GM12878 (cell line): Measurements from ENCODE around the gene POU2F3. TPM values are rescaled to one million over a fixed set of nuclear protein-coding genes. Genes with fewer than 3 reads are reported as not detected.
A peak's percentile ranks its signal among the peaks of the same experiment; 100 is the strongest.

Source experiments
- FOS ChIP-seq: IDR thresholded peaks from 3 replicates; pipeline ENCODE4 v1.6.1; 2011; ENCODE audit warnings: borderline replicate concordance; ENCODE audit not compliant: insufficient read length; ENCODE audit errors: extremely low read depth
- LARP7 ChIP-seq: fragments of 450-650 bp; IDR thresholded peaks from 2 replicates; pipeline ENCODE4 v1.6.1; 2017; ENCODE audit warnings: mild to moderate bottlenecking
- NFYA ChIP-seq: IDR thresholded peaks from 2 replicates; pipeline ENCODE4 v1.6.1; 2011; ENCODE audit warnings: low read depth, mild to moderate bottlenecking, low read length, improper control_type of control experiment, borderline replicate concordance
- NR2F1 ChIP-seq: fragments of 450-650 bp; conservative IDR thresholded peaks from 2 replicates; pipeline ENCODE4 v1.6.1; 2017; ENCODE audit warnings: mild to moderate bottlenecking
- RAD51 ChIP-seq: fragments of 450-650 bp; IDR thresholded peaks from 2 replicates; pipeline ENCODE4 v1.6.1; 2016; ENCODE audit warnings: moderate library complexity, mild to moderate bottlenecking, inconsistent platforms
- SIX5 ChIP-seq: IDR thresholded peaks from 2 replicates; pipeline ENCODE4 v1.6.1; 2011; ENCODE audit warnings: mild to moderate bottlenecking, low read depth, low read length, moderate library complexity; ENCODE audit not compliant: severe bottlenecking
- TCF12 ChIP-seq: IDR thresholded peaks from 2 replicates; pipeline ENCODE4 v1.6.1; 2011; ENCODE audit warnings: low read depth, mild to moderate bottlenecking, low read length
- ZNF274 ChIP-seq: IDR thresholded peaks from one replicate; pipeline ENCODE4 v1.8.0; 2011; ENCODE audit not compliant: insufficient read length, insufficient read depth
- ZNF622 ChIP-seq: fragments of 450-650 bp; IDR thresholded peaks from 2 replicates; pipeline ENCODE4 v1.6.1; 2017; ENCODE audit warnings: mild to moderate bottlenecking, inconsistent platforms
- polyA plus RNA-seq, 11 experiments: library from polyadenylated mRNA; depleted of rRNA in 4 of 11; unstranded in 6 of 11; stranded (reverse) in 5 of 11; fragments of >200 nt; fragmentation: Nextera tagmentation in 4 of 11; fragmentation: Illumina TruSeq in 1 of 11; extraction: Ambion mirVana in 4 of 11; extraction: Trizol in 1 of 11; gene quantifications; 1 replicate in 1 of 11; 2 replicates in 10 of 11; pipeline versions ENCODE4 v1.2.1 to v1.2.3, GENCODE V29; 2011 to 2016; ENCODE audit warnings: inconsistent platforms in 2 of 11, missing spikeins in 2 of 11, low read depth in 1 of 11
- total RNA-seq, 4 experiments: library from RNA; depleted of rRNA in 3 of 4; stranded (reverse); fragments of >200 nt in 3 of 4; fragmentation: Illumina TruSeq in 1 of 4; extraction: Trizol in 1 of 4; gene quantifications; 2 replicates each; pipeline versions ENCODE4 v1.2.1 to v1.2.3, GENCODE V29; 2013 to 2021
- TF ChIP-seq, protein P1 (sequence below): fragments of 450-650 bp; IDR thresholded peaks from 2 replicates; pipeline ENCODE4 v1.6.1; 2017; ENCODE audit warnings: low read depth, mild to moderate bottlenecking, moderate library complexity
- TF ChIP-seq, protein P2 (sequence below): IDR thresholded peaks from 2 replicates; pipeline ENCODE4 v1.6.1; 2011; ENCODE audit warnings: borderline replicate concordance, low read depth, mild to moderate bottlenecking, moderate library complexity, low read length; ENCODE audit not compliant: insufficient read depth, poor library complexity, severe bottlenecking
- TF ChIP-seq, protein P3 (sequence below): fragments of 450-650 bp; formaldehyde crosslinking; IDR thresholded peaks from 2 replicates; pipeline ENCODE4 v1.4.0; 2020; ENCODE audit warnings: mild to moderate bottlenecking, moderate library complexity
- TF ChIP-seq, protein P4 (sequence below), 3 experiments: IDR thresholded peaks in 2 of 3; conservative IDR thresholded peaks in 1 of 3; 2 replicates each; pipeline ENCODE4 v1.5.1; 2011; ENCODE audit warnings: low read depth in 3 of 3, low read length in 3 of 3, mild to moderate bottlenecking in 3 of 3, control low read depth in 2 of 3, moderate library complexity in 2 of 3, inconsistent platforms in 1 of 3, mixed read lengths in 1 of 3; ENCODE audit not compliant: control insufficient read depth in 2 of 3, insufficient read depth in 1 of 3; ENCODE audit errors: extremely low read depth in 1 of 3

POU2F3 gene
- total and polyA plus RNA-seq, 10 of the 15 experiments (the other 5 are each of a cell fraction or from before 2014, with no cell fraction given) = 0.09 to 4.4 (median 0.33) TPM

DNA sequence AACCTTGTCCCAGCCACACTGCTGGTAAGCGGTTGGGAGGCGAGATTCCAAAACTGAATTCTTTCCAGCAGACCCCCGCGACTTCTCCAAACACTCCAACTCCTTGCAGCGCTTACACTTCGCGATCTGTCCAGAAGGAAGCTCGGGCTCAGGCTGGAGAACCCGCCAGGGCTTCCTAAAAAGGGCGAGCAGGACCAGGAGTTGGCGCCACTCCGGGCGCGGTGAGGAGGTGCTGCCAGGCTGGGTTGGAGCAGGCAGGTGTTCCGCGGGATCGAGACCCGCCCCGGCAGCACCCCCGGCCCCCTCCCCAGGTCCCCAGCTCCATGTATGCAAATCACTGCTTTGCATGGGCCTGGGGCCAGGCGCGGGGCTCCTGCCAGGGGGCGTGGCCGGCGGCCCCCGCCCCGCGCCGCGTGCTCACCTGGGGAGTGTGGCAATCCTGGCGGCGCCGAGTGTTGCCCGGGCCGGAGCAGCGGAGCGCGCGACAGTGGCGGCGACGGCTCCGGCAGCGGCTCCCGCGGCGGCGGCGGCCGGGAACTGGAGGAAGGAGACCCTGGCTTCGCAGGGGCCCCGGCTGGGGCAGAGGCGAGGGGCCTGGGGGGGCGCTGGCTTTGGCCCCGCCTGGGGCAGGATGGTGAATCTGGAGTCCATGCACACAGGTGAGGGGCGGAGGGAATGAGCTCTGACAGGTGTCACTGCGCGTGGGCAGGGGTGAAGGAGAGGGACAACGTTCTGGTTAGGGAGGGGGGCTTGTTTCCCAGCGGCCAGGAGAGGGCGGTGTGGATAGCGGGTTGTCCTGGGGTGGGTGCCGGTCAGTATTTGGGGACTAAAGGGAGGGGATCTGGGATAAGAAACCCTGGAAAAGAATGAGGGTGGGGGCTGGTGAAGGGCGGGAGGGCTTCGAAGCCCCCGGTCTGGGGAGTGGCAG is at the start of gene POU2F3 (continued):
- no peak for TF ChIP-seq SIX5
- TF ChIP-seq, protein P1, sequence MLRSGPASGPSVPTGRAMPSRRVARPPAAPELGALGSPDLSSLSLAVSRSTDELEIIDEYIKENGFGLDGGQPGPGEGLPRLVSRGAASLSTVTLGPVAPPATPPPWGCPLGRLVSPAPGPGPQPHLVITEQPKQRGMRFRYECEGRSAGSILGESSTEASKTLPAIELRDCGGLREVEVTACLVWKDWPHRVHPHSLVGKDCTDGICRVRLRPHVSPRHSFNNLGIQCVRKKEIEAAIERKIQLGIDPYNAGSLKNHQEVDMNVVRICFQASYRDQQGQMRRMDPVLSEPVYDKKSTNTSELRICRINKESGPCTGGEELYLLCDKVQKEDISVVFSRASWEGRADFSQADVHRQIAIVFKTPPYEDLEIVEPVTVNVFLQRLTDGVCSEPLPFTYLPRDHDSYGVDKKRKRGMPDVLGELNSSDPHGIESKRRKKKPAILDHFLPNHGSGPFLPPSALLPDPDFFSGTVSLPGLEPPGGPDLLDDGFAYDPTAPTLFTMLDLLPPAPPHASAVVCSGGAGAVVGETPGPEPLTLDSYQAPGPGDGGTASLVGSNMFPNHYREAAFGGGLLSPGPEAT = no peak
- TF ChIP-seq LARP7 = no peak
- no peak for TF ChIP-seq RAD51
- no peak for TF ChIP-seq ZNF622
- no peak for TF ChIP-seq NR2F1
- TF ChIP-seq ZNF274 = no peak
- TF ChIP-seq, protein P2, sequence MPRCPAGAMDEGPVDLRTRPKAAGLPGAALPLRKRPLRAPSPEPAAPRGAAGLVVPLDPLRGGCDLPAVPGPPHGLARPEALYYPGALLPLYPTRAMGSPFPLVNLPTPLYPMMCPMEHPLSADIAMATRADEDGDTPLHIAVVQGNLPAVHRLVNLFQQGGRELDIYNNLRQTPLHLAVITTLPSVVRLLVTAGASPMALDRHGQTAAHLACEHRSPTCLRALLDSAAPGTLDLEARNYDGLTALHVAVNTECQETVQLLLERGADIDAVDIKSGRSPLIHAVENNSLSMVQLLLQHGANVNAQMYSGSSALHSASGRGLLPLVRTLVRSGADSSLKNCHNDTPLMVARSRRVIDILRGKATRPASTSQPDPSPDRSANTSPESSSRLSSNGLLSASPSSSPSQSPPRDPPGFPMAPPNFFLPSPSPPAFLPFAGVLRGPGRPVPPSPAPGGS = no peak
- TF ChIP-seq, protein P3, sequence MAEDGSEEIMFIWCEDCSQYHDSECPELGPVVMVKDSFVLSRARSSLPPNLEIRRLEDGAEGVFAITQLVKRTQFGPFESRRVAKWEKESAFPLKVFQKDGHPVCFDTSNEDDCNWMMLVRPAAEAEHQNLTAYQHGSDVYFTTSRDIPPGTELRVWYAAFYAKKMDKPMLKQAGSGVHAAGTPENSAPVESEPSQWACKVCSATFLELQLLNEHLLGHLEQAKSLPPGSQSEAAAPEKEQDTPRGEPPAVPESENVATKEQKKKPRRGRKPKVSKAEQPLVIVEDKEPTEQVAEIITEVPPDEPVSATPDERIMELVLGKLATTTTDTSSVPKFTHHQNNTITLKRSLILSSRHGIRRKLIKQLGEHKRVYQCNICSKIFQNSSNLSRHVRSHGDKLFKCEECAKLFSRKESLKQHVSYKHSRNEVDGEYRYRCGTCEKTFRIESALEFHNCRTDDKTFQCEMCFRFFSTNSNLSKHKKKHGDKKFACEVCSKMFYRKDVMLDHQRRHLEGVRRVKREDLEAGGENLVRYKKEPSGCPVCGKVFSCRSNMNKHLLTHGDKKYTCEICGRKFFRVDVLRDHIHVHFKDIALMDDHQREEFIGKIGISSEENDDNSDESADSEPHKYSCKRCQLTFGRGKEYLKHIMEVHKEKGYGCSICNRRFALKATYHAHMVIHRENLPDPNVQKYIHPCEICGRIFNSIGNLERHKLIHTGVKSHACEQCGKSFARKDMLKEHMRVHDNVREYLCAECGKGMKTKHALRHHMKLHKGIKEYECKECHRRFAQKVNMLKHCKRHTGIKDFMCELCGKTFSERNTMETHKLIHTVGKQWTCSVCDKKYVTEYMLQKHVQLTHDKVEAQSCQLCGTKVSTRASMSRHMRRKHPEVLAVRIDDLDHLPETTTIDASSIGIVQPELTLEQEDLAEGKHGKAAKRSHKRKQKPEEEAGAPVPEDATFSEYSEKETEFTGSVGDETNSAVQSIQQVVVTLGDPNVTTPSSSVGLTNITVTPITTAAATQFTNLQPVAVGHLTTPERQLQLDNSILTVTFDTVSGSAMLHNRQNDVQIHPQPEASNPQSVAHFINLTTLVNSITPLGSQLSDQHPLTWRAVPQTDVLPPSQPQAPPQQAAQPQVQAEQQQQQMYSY (CRISPR knock-in tag) = no peak
- no peak for TF ChIP-seq NFYA
- no peak for TF ChIP-seq FOS
- TF ChIP-seq TCF12 = no peak
- TF ChIP-seq, protein P4, sequence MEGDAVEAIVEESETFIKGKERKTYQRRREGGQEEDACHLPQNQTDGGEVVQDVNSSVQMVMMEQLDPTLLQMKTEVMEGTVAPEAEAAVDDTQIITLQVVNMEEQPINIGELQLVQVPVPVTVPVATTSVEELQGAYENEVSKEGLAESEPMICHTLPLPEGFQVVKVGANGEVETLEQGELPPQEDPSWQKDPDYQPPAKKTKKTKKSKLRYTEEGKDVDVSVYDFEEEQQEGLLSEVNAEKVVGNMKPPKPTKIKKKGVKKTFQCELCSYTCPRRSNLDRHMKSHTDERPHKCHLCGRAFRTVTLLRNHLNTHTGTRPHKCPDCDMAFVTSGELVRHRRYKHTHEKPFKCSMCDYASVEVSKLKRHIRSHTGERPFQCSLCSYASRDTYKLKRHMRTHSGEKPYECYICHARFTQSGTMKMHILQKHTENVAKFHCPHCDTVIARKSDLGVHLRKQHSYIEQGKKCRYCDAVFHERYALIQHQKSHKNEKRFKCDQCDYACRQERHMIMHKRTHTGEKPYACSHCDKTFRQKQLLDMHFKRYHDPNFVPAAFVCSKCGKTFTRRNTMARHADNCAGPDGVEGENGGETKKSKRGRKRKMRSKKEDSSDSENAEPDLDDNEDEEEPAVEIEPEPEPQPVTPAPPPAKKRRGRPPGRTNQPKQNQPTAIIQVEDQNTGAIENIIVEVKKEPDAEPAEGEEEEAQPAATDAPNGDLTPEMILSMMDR (IDR thresholded peaks at IDR 0.05 in 2 of 3, conservative IDR thresholded peaks at IDR 0.05 in 1 of 3; ENCODE audit: control insufficient read depth in 2 of 3, extremely low read depth in 1 of 3, insufficient read depth in 1 of 3, low read depth in 3 of 3, low read length in 3 of 3) = peak; percentile 17 to 30 (median 20); a peak in 3 of 6 replicates
- TF ChIP-seq, all 136 proteins: peak for 3
